IPS-NIHi11 (cell line): Measurements from ENCODE around the gene ULK4.
"Not testable (repeated sequence)": the region's sequence is repeated elsewhere in the genome, so short reads cannot be mapped to it uniquely, and the experiment has no call there.

Experiments
- DNase-seq: peaks from one replicate; pipeline ENCODE4 v3.0.0; 2012; ENCODE audit warnings: mixed read lengths, low spot score

Gene ULK4

GRCh38 chr3:41688595-41689380 is 273.1 kb downstream of the ULK4 start:
- no peak for DNase-seq

- no peak for DNase-seq
Observed at GRCh38 chr3:41684797-41685735, 276.8 kb downstream of the ULK4 start.

GRCh38 chr3:41683666-41684350 is 278.1 kb downstream of the ULK4 start:
- DNase-seq = no peak

- DNase-seq = no peak
Observed at GRCh38 chr3:41682996-41683395, 278.9 kb downstream of the ULK4 start.

GRCh38 chr3:41682382-41682781 is 279.5 kb downstream of the ULK4 start:
- no peak for DNase-seq

GRCh38 chr3:41681479-41681878 is 280.4 kb downstream of the ULK4 start:
- peak; percentile 11 for DNase-seq

- no peak for DNase-seq
Observed at GRCh38 chr3:41679374-41679773, 282.5 kb downstream of the ULK4 start.

- DNase-seq = not testable (repeated sequence)
Observed at GRCh38 chr3:41675102-41675501, 286.8 kb downstream of the ULK4 start.

- no peak for DNase-seq
Observed at GRCh38 chr3:41674449-41674848, 287.5 kb downstream of the ULK4 start.

GRCh38 chr3:41673650-41674049 is 288.3 kb downstream of the ULK4 start:
- DNase-seq = no peak

GRCh38 chr3:41668379-41668778 is 293.5 kb downstream of the ULK4 start:
- no peak for DNase-seq

- no peak for DNase-seq
Observed at GRCh38 chr3:41662288-41662687, 299.6 kb downstream of the ULK4 start.

GRCh38 chr3:41661796-41662195 is 300.1 kb downstream of the ULK4 start:
- no peak for DNase-seq

GRCh38 chr3:41660510-41660909 is 301.4 kb downstream of the ULK4 start:
- DNase-seq = no peak

GRCh38 chr3:41653571-41654239 is 308.2 kb downstream of the ULK4 start:
- no peak for DNase-seq

- no peak for DNase-seq
Observed at GRCh38 chr3:41652931-41653330, 309.0 kb downstream of the ULK4 start.

- no peak for DNase-seq
Observed at GRCh38 chr3:41652506-41652905, 309.4 kb downstream of the ULK4 start.

- DNase-seq = no peak
Observed at GRCh38 chr3:41651718-41652117, 310.2 kb downstream of the ULK4 start.

GRCh38 chr3:41650406-41650805 is 311.5 kb downstream of the ULK4 start:
- DNase-seq = no peak

- no peak for DNase-seq
Observed at GRCh38 chr3:41649129-41649739, 312.7 kb downstream of the ULK4 start.

- not testable (repeated sequence) for DNase-seq
Observed at GRCh38 chr3:41647730-41648129, 314.2 kb downstream of the ULK4 start.
